HEK293 (cell line): Measurements from ENCODE around the gene IMPDH1.

Experiments used
- CTCF ChIP-seq: fragments of 450-650 bp; formaldehyde crosslinking; IDR thresholded peaks from 2 replicates; pipeline ENCODE4 v1.5.1; 2016; ENCODE audit warnings: missing biosample characterization, missing genetic modification characterization
- REPIN1 ChIP-seq: fragments of 450-650 bp; formaldehyde crosslinking; IDR thresholded peaks from 2 replicates; pipeline ENCODE4 v1.5.1; 2017; ENCODE audit warnings: missing biosample characterization, missing genetic modification characterization, low read depth
- ZBTB17 ChIP-seq: fragments of 450-650 bp; formaldehyde crosslinking; IDR thresholded peaks from 2 replicates; pipeline ENCODE4 v1.5.1; 2016; ENCODE audit warnings: missing biosample characterization, missing genetic modification characterization
- ZNF114 ChIP-seq: fragments of 450-650 bp; formaldehyde crosslinking; IDR thresholded peaks from 2 replicates; pipeline ENCODE4 v1.5.0; 2017; ENCODE audit warnings: missing biosample characterization, missing genetic modification characterization
- ZNF302 ChIP-seq: fragments of 450-650 bp; formaldehyde crosslinking; IDR thresholded peaks from 2 replicates; pipeline ENCODE4 v1.5.1; 2016; ENCODE audit warnings: missing biosample characterization, missing genetic modification characterization, low read depth
- ZNF416 ChIP-seq: fragments of 450-650 bp; formaldehyde crosslinking; IDR thresholded peaks from 2 replicates; pipeline ENCODE4 v1.5.1; 2016; ENCODE audit warnings: missing biosample characterization, missing genetic modification characterization
- ZNF600 ChIP-seq: fragments of 450-650 bp; formaldehyde crosslinking; IDR thresholded peaks from 2 replicates; pipeline ENCODE4 v1.5.1; 2016; ENCODE audit warnings: missing biosample characterization, missing genetic modification characterization
- ZNF670 ChIP-seq: fragments of 450-650 bp; formaldehyde crosslinking; IDR thresholded peaks from 2 replicates; pipeline ENCODE4 v1.5.1; 2016; ENCODE audit warnings: missing biosample characterization, missing genetic modification characterization, low read depth
- ZNF843 ChIP-seq: fragments of 450-650 bp; formaldehyde crosslinking; IDR thresholded peaks from 2 replicates; pipeline ENCODE4 v1.5.1; 2016; ENCODE audit warnings: missing biosample characterization, missing genetic modification characterization
- TF ChIP-seq, protein P1 (sequence below): fragments of 450-650 bp; formaldehyde crosslinking; IDR thresholded peaks from 2 replicates; pipeline ENCODE4 v1.5.1; 2016; ENCODE audit warnings: missing biosample characterization, missing genetic modification characterization

DNA sequence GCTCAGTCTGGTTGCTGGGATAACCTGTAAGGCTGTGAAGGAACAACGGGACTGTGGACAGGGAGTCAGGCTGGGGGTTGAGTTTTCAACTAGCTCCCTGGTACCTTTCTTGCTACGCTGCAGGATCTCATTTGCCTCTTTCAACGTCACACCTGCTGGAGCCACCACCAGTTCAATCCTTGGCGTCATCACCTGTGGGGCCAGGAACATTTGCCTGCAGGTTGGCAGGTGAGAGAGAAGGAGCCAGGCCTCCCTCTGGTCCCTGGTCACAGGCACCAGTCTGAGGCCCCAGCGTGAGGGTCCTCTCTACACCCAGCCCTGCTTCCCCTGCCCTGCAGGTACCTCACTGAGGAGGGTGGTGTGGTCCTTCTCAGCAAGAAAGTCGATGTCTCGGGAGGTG is 9.8 kb downstream of the IMPDH1 start:
- TF ChIP-seq REPIN1 = no peak
- TF ChIP-seq CTCF (tag by site-specific recombination) = no peak
- TF ChIP-seq ZNF114 (tag by site-specific recombination) = no peak
- no peak for TF ChIP-seq ZNF302 (tag by site-specific recombination)
- no peak for TF ChIP-seq ZBTB17 (tag by site-specific recombination)
- TF ChIP-seq ZNF843 (tag by site-specific recombination) = no peak
- TF ChIP-seq, protein P1, sequence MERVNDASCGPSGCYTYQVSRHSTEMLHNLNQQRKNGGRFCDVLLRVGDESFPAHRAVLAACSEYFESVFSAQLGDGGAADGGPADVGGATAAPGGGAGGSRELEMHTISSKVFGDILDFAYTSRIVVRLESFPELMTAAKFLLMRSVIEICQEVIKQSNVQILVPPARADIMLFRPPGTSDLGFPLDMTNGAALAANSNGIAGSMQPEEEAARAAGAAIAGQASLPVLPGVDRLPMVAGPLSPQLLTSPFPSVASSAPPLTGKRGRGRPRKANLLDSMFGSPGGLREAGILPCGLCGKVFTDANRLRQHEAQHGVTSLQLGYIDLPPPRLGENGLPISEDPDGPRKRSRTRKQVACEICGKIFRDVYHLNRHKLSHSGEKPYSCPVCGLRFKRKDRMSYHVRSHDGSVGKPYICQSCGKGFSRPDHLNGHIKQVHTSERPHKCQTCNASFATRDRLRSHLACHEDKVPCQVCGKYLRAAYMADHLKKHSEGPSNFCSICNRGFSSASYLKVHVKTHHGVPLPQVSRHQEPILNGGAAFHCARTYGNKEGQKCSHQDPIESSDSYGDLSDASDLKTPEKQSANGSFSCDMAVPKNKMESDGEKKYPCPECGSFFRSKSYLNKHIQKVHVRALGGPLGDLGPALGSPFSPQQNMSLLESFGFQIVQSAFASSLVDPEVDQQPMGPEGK (tag by site-specific recombination) = no peak
- no peak for TF ChIP-seq ZNF600 (tag by site-specific recombination)
- TF ChIP-seq ZNF416 (tag by site-specific recombination) = no peak
- no peak for TF ChIP-seq ZNF670 (tag by site-specific recombination)
